HepG2 (cell line): Measurements from ENCODE around the gene STYXL1. TPM values are rescaled to one million over a fixed set of nuclear protein-coding genes. Genes with fewer than 3 reads are reported as not detected.

Experiments used
- AHDC1 ChIP-seq: sonication (generic); formaldehyde crosslinking; IDR thresholded peaks from 2 replicates; pipeline ENCODE4 v1.5.1; 2020; ENCODE audit warnings: mild to moderate bottlenecking, missing genetic modification reagents, borderline replicate concordance
- ATF1 ChIP-seq: IDR thresholded peaks from 2 replicates; pipeline ENCODE4 v1.6.1; 2016; ENCODE audit warnings: mild to moderate bottlenecking, control low read depth
- CBX5 ChIP-seq: sonication (generic); formaldehyde crosslinking; IDR thresholded peaks from 2 replicates; pipeline ENCODE4 v1.4.0; 2020; ENCODE audit warnings: missing genetic modification reagents, borderline replicate concordance
- HNRNPL ChIP-seq: fragments of 200-400 bp; formaldehyde crosslinking; IDR thresholded peaks from 2 replicates; pipeline ENCODE4 v1.6.1; 2017; ENCODE audit warnings: mild to moderate bottlenecking, low read depth, low read length
- HOXA7 ChIP-seq: sonication (generic); formaldehyde crosslinking; IDR thresholded peaks from 2 replicates; pipeline ENCODE4 v1.8.1; 2022; ENCODE audit warnings: mild to moderate bottlenecking, missing genetic modification reagents, moderate library complexity
- KDM5A ChIP-seq: fragments of 200-600 bp; sonication (generic); IDR thresholded peaks from 2 replicates; pipeline ENCODE4 v1.7.0; 2018; ENCODE audit warnings: antibody characterized with exemption, mild to moderate bottlenecking, low read length, borderline replicate concordance
- KMT2A ChIP-seq: sonication (generic); formaldehyde crosslinking; IDR thresholded peaks from 2 replicates; pipeline ENCODE4 v1.4.0; 2020; ENCODE audit warnings: missing genetic modification reagents
- LRRFIP1 ChIP-seq: sonication (generic); formaldehyde crosslinking; conservative IDR thresholded peaks from 2 replicates; pipeline ENCODE4 v1.4.0; 2020; ENCODE audit warnings: missing genetic modification reagents
- MAX ChIP-seq: IDR thresholded peaks from 2 replicates; pipeline ENCODE4 v1.6.1; 2012; ENCODE audit warnings: inconsistent platforms
- PCBP2 ChIP-seq: fragments of 200-400 bp; formaldehyde crosslinking; optimal IDR thresholded peaks from 2 replicates; pipeline ENCODE3; 2018; ENCODE audit warnings: low read length, low read depth; ENCODE audit not compliant: poor library complexity, severe bottlenecking
- PHF5A ChIP-seq: IDR thresholded peaks from one replicate; pipeline ENCODE4 v1.6.1; 2018; ENCODE audit warnings: low read depth, missing genetic modification reagents; ENCODE audit not compliant: unreplicated experiment
- SUZ12 ChIP-seq: fragments of 150-350 bp; IDR thresholded peaks from 2 replicates; pipeline ENCODE4 v1.6.1; 2014; ENCODE audit warnings: low read depth, low read length
- TCF7L2 ChIP-seq: IDR thresholded peaks from 2 replicates; pipeline ENCODE4 v1.6.1; 2011; ENCODE audit warnings: mild to moderate bottlenecking, low read depth, low read length, moderate library complexity
- ZBTB10 ChIP-seq: sonication (generic); formaldehyde crosslinking; IDR thresholded peaks from 2 replicates; pipeline ENCODE4 v1.4.0; 2020; ENCODE audit warnings: missing genetic modification reagents, borderline replicate concordance
- ZFAT ChIP-seq: sonication (generic); formaldehyde crosslinking; conservative IDR thresholded peaks from 2 replicates; pipeline ENCODE4 v1.8.1; 2023; ENCODE audit warnings: missing genetic modification reagents, inconsistent platforms
- ZNF20 ChIP-seq: sonication (generic); formaldehyde crosslinking; IDR thresholded peaks from 2 replicates; pipeline ENCODE4 v1.4.0; 2020; ENCODE audit warnings: mild to moderate bottlenecking, moderate library complexity, missing genetic modification reagents
- ZNF629 ChIP-seq: sonication (generic); formaldehyde crosslinking; conservative IDR thresholded peaks from 2 replicates; pipeline ENCODE4 v1.5.0; 2020; ENCODE audit warnings: missing genetic modification reagents
- ZNF749 ChIP-seq: sonication (generic); formaldehyde crosslinking; IDR thresholded peaks from 2 replicates; pipeline ENCODE4 v1.8.0; 2022; ENCODE audit warnings: mild to moderate bottlenecking, missing genetic modification reagents, moderate library complexity, borderline replicate concordance
- ZNF781 ChIP-seq: sonication (generic); formaldehyde crosslinking; IDR thresholded peaks from 2 replicates; pipeline ENCODE4 v1.5.1; 2020; ENCODE audit warnings: borderline replicate concordance, mild to moderate bottlenecking, missing genetic modification reagents; ENCODE audit errors: not compliant biosample characterization
- polyA plus RNA-seq, 8 experiments: library from polyadenylated mRNA; depleted of rRNA in 3 of 8; stranded (reverse) in 7 of 8; unstranded in 1 of 8; fragments of >200 nt; fragmentation: Illumina TruSeq in 4 of 8; extraction: Trizol in 4 of 8; gene quantifications; 2 replicates each; pipeline versions ENCODE4 v1.2.1 to v1.2.3, GENCODE V29; 2011 to 2016; ENCODE audit warnings: low read depth in 4 of 8, missing spikeins in 1 of 8, mixed read lengths in 1 of 8; ENCODE audit not compliant: insufficient read depth in 1 of 8
- total RNA-seq, 5 experiments: library from RNA; depleted of rRNA; stranded (reverse); fragments of >200 nt; fragmentation: Illumina TruSeq; extraction: Trizol; gene quantifications; 2 replicates each; pipeline ENCODE4 v1.2.3, GENCODE V29; 2016; ENCODE audit warnings: low read depth in 1 of 5

Gene STYXL1
- total and polyA plus RNA-seq, 2 of the 13 experiments (the other 11 are each of a cell fraction or from before 2014, with no cell fraction given), result 23.9 to 38.3 TPM

- TF ChIP-seq KMT2A (no peak), PHF5A (CRISPR knock-in tag) (no peak), HOXA7 (CRISPR knock-in tag) (no peak), TCF7L2 (no peak), ZFAT (CRISPR knock-in tag) (no peak), ZBTB10 (CRISPR knock-in tag) (no peak), ATF1 (CRISPR knock-in tag) (no peak), ZNF781 (CRISPR knock-in tag) (peak; percentile 62), ZNF749 (CRISPR knock-in tag) (no peak), ZNF629 (CRISPR knock-in tag) (no peak), SUZ12 (no peak), MAX (no peak), HNRNPL (no peak), KDM5A (no peak), CBX5 (CRISPR knock-in tag) (no peak), LRRFIP1 (CRISPR knock-in tag) (no peak), PCBP2 (no peak), AHDC1 (CRISPR knock-in tag) (no peak), ZNF20 (no peak)
These were observed 27.6 kb downstream of the STYXL1 start (continued) for GRCh38 chr7:76020031-76020714.
